CD4-positive, alpha-beta T cell (primary cell): ENCODE results near the gene OR5C1. TPM values are rescaled to one million over a fixed set of nuclear protein-coding genes. Genes with fewer than 3 reads are reported as not detected.

ENCODE experiments used
- ATAC-seq: fragments of 200-7000 bp; cut with Tn5 transposase; one replicate; pipeline ENCODE4 v1.10.0; 2022; ENCODE audit warnings: mild to moderate bottlenecking; ENCODE audit not compliant: poor library complexity
- CTCF ChIA-PET: fragments of 350-600 bp; sonication (Branson Sonifier 250); formaldehyde crosslinking; loops from one replicate; lab custom pipeline; 2021; ENCODE audit warnings: antibody characterized with exemption, inconsistent platforms; lab: Charles Lee
- POLR2A ChIA-PET: fragments of 350-600 bp; sonication (Branson Sonifier 250); formaldehyde crosslinking; loops from one replicate; lab custom pipeline; 2021; ENCODE audit warnings: antibody characterized with exemption, inconsistent platforms; lab: Charles Lee
- DNase-seq, 14 experiments: peaks; one replicate each; pipeline ENCODE4 v3.0.0-alpha.2; 2013 to 2020; ENCODE audit warnings: mixed read lengths in 2 of 14
- H3K27ac ChIP-seq, 2 donors: one replicate each; pipeline versions ENCODE4 v1.5.1 to v1.7.0; 2013; ENCODE audit warnings: low read length in 2 of 2, low read depth in 1 of 2, mild to moderate bottlenecking in 1 of 2
- H3K27me3 ChIP-seq, 2 experiments: 1 replicate in 1 of 2; 2 replicates in 1 of 2; pipeline versions ENCODE4 v1.6.1 to v1.7.0; 2013; ENCODE audit warnings: low read length in 2 of 2, control low read depth in 1 of 2, mild to moderate bottlenecking in 1 of 2, moderate library complexity in 1 of 2; ENCODE audit not compliant: insufficient read depth in 2 of 2, control insufficient read depth in 1 of 2
- H3K36me3 ChIP-seq: one replicate; pipeline ENCODE4 v1.6.1; 2013; ENCODE audit warnings: low read length, control low read depth; ENCODE audit not compliant: insufficient read depth
- H3K4me1 ChIP-seq: one replicate; pipeline ENCODE4 v1.6.1; 2013; ENCODE audit warnings: low read length, control low read depth; ENCODE audit not compliant: insufficient read depth
- H3K4me3 ChIP-seq: one replicate; pipeline ENCODE4 v1.5.1; 2013; ENCODE audit warnings: mild to moderate bottlenecking, low read length, moderate library complexity
- H3K9me3 ChIP-seq, 2 experiments: 1 replicate in 1 of 2; 2 replicates in 1 of 2; pipeline versions ENCODE4 v1.6.1 to v1.7.0; 2013; ENCODE audit warnings: low read length in 2 of 2, mild to moderate bottlenecking in 2 of 2, control low read depth in 1 of 2, moderate library complexity in 1 of 2; ENCODE audit not compliant: control insufficient read depth in 1 of 2, insufficient read depth in 1 of 2
- H3K27ac Mint-ChIP-seq: one replicate; pipeline ENCODE4 v1.8.0; 2020; ENCODE audit warnings: mixed read lengths
- H3K27me3 Mint-ChIP-seq: one replicate; pipeline ENCODE4 v1.8.0; 2021; ENCODE audit warnings: mixed read lengths
- H3K36me3 Mint-ChIP-seq: one replicate; pipeline ENCODE4 v1.8.0; 2021; ENCODE audit warnings: low read depth, mixed read lengths
- H3K4me1 Mint-ChIP-seq: one replicate; pipeline ENCODE4 v1.8.0; 2021; ENCODE audit warnings: low read depth, mixed read lengths
- H3K4me3 Mint-ChIP-seq: one replicate; pipeline ENCODE4 v1.8.0; 2020; ENCODE audit warnings: mild to moderate bottlenecking, mixed read lengths
- H3K9me3 Mint-ChIP-seq: one replicate; pipeline ENCODE4 v1.8.0; 2020; ENCODE audit warnings: mixed read lengths
- CTCF ChIP-seq: fragments of 200-600 bp; IDR thresholded peaks from one replicate; pipeline ENCODE4 v1.8.0; 2022; ENCODE audit warnings: antibody characterized with exemption, mild to moderate bottlenecking
- intact Hi-C, 2 experiments: fragments of 100-400 bp; cut with DNase I in 1 of 2; cut with micrococcal nuclease in 1 of 2; formaldehyde crosslinking; loops; one replicate each; pipeline versions ENCODE4 v1.15.1 to v1.9.0; 2023 to 2025; cut with DNase I, micrococcal nuclease
- total RNA-seq, 174 experiments: library from RNA in 2 of 174; stranded (reverse) in 2 of 174; gene quantifications; one replicate each; pipeline ENCODE4 v1.2.3 and lab custom pipeline; 2021 to 2026

The OR5C1 gene
- total RNA-seq, 2 experiments from 2014 or later: not detected

GRCh38 chr9:122785269-122785668 lies 3.5 kb upstream of the OR5C1 start:
- no peak overlapping the region for H3K4me3 Mint-ChIP-seq
- intact Hi-C loops: no loop called here
- ATAC-seq: no peak

GRCh38 chr9:122786338-122786737 lies 2.4 kb upstream of the OR5C1 start:
- DNase-seq: no peak
- POLR2A ChIA-PET: no interaction called here
- no peaks in the 10 kb centered on the region for H3K4me1 Mint-ChIP-seq
- Histone ChIP-seq H3K36me3 (no peaks in the 10 kb centered on the region), H3K9me3 (no peaks in the 10 kb centered on the region), H3K27ac (no peak overlapping the region), H3K4me3 (no peak overlapping the region), H3K4me1 (no peaks in the 10 kb centered on the region), H3K27me3 (no peaks in the 10 kb centered on the region)
- no peaks in the 10 kb centered on the region for H3K27me3 Mint-ChIP-seq
- no peaks in the 10 kb centered on the region for H3K9me3 Mint-ChIP-seq
- H3K36me3 Mint-ChIP-seq: no peaks in the 10 kb centered on the region
- ATAC-seq: no peak
- no peak overlapping the region for H3K4me3 Mint-ChIP-seq
- no peak for TF ChIP-seq CTCF
- CTCF ChIA-PET: no interaction called here
- intact Hi-C loops: no loop called here
- no peak overlapping the region for H3K27ac Mint-ChIP-seq

More at GRCh38 chr9:122785269-122785668, 3.5 kb upstream of the OR5C1 start:
- Histone ChIP-seq H3K4me1 (no peaks in the 10 kb centered on the region), H3K36me3 (no peaks in the 10 kb centered on the region), H3K27me3 (no peaks in the 10 kb centered on the region), H3K9me3 (no peaks in the 10 kb centered on the region), H3K4me3 (no peak overlapping the region), H3K27ac (no peak overlapping the region)
- Mint-ChIP-seq H3K36me3 (no peaks in the 10 kb centered on the region), H3K27ac (no peak overlapping the region), H3K27me3 (no peaks in the 10 kb centered on the region), H3K4me1 (no peaks in the 10 kb centered on the region), H3K9me3 (no peaks in the 10 kb centered on the region)
- CTCF ChIA-PET: no interaction called here
- TF ChIP-seq CTCF: no peak
- POLR2A ChIA-PET: no interaction called here
- no peak for DNase-seq

- H3K27ac Mint-ChIP-seq: no peak overlapping the region
- CTCF ChIA-PET: no interaction called here
- no peak for TF ChIP-seq CTCF
Measured at GRCh38 chr9:122789256-122790046, 718 bp downstream of the OR5C1 start.

More at GRCh38 chr9:122789256-122790046, 718 bp downstream of the OR5C1 start:
- H3K4me1 ChIP-seq: no peaks in the 10 kb centered on the region
- intact Hi-C loops: no loop called here
- Mint-ChIP-seq H3K36me3 (no peaks in the 10 kb centered on the region), H3K27me3 (no peaks in the 10 kb centered on the region), H3K4me3 (no peak overlapping the region), H3K4me1 (no peaks in the 10 kb centered on the region), H3K9me3 (no peaks in the 10 kb centered on the region)
- no peak for ATAC-seq
- H3K27me3 ChIP-seq: no peaks in the 10 kb centered on the region
- no peak overlapping the region for H3K27ac ChIP-seq
- POLR2A ChIA-PET: no interaction called here
- DNase-seq: no peak
- H3K4me3 ChIP-seq: no peak overlapping the region
- no peaks in the 10 kb centered on the region for H3K9me3 ChIP-seq
- H3K36me3 ChIP-seq: no peaks in the 10 kb centered on the region
